Neural cell (in vitro differentiated cells): Measurements from ENCODE around the gene TAAR1.

Experiments
- EZH2 ChIP-seq: fragments of 200-600, 300-800 bp; shearing (Covaris generic), sonication (generic); IDR thresholded peaks from 2 replicates; pipeline ENCODE4 v1.6.1; 2014; ENCODE audit warnings: antibody characterized with exemption, low read length, borderline replicate concordance, mild to moderate bottlenecking; ENCODE audit not compliant: insufficient read depth, poor library complexity, severe bottlenecking
- POLR2AphosphoS5 ChIP-seq: IDR thresholded peaks from 2 replicates; pipeline ENCODE4 v1.6.1; 2012
- SMC3 ChIP-seq: fragments of 450-650 bp; conservative IDR thresholded peaks from 2 replicates; pipeline ENCODE4 v1.6.1; 2014; ENCODE audit warnings: antibody characterized with exemption, mild to moderate bottlenecking, moderate library complexity; ENCODE audit not compliant: poor library complexity
- TAF1 ChIP-seq: IDR thresholded peaks from 2 replicates; pipeline ENCODE4 v1.6.1; 2012; ENCODE audit warnings: low read depth
- TF ChIP-seq, protein P1 (sequence below): fragments of 450-650 bp; IDR thresholded peaks from 2 replicates; pipeline ENCODE4 v1.5.1; 2014; ENCODE audit warnings: antibody characterized with exemption, mild to moderate bottlenecking, moderate library complexity; ENCODE audit not compliant: poor library complexity, severe bottlenecking

DNA sequence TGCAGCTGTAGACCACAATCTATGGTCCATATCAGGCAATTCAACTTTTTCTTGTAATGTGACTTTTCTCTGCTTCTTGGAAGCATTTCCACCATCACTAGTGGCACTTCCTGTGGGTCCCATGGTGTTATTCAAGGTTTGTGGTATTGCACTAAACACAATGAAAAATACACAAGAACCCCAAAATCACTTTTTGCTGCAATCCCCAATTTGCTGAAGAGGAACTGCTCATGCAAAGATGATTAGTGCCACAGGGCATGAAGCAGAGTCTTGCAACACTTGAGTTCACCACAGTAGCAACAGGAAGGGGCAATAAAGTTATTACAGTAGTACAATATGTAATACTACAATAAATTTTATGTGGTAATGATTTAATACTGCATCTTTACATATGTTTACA is 16.8 kb upstream of the TAAR1 start:
- no peak for TF ChIP-seq EZH2
- TF ChIP-seq TAF1 = no peak
- TF ChIP-seq, protein P1, sequence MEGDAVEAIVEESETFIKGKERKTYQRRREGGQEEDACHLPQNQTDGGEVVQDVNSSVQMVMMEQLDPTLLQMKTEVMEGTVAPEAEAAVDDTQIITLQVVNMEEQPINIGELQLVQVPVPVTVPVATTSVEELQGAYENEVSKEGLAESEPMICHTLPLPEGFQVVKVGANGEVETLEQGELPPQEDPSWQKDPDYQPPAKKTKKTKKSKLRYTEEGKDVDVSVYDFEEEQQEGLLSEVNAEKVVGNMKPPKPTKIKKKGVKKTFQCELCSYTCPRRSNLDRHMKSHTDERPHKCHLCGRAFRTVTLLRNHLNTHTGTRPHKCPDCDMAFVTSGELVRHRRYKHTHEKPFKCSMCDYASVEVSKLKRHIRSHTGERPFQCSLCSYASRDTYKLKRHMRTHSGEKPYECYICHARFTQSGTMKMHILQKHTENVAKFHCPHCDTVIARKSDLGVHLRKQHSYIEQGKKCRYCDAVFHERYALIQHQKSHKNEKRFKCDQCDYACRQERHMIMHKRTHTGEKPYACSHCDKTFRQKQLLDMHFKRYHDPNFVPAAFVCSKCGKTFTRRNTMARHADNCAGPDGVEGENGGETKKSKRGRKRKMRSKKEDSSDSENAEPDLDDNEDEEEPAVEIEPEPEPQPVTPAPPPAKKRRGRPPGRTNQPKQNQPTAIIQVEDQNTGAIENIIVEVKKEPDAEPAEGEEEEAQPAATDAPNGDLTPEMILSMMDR = no peak
- no peak for TF ChIP-seq POLR2AphosphoS5
- no peak for TF ChIP-seq SMC3
